ENCODE data around the gene PRKN.

DNA sequence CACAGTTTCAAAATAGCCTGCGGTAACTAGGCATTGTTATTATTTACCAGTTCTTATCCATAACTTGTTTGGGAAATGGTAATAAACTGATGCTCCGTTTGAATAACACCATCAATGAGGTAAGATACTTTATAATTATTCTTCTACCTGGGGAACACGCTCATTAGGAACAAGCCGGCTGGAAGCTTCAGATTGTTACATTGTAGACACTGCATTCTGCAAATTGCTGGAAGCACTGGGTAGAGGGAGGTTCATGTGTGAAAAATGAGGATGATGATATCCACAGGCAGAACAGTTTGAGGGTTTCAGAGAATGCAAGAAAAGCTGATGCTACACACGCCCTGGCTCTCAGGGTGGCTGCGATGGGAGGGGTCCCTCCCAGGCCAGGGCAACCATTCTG lies 893.1 kb downstream of the PRKN start:
- TF ChIP-seq, protein P1, sequence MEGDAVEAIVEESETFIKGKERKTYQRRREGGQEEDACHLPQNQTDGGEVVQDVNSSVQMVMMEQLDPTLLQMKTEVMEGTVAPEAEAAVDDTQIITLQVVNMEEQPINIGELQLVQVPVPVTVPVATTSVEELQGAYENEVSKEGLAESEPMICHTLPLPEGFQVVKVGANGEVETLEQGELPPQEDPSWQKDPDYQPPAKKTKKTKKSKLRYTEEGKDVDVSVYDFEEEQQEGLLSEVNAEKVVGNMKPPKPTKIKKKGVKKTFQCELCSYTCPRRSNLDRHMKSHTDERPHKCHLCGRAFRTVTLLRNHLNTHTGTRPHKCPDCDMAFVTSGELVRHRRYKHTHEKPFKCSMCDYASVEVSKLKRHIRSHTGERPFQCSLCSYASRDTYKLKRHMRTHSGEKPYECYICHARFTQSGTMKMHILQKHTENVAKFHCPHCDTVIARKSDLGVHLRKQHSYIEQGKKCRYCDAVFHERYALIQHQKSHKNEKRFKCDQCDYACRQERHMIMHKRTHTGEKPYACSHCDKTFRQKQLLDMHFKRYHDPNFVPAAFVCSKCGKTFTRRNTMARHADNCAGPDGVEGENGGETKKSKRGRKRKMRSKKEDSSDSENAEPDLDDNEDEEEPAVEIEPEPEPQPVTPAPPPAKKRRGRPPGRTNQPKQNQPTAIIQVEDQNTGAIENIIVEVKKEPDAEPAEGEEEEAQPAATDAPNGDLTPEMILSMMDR (IDR thresholded peaks at IDR 0.05; ENCODE audit: poor library complexity, severe bottlenecking): no peak
- TF ChIP-seq POLR2AphosphoS5 (IDR thresholded peaks at IDR 0.05) (no peak), MXI1 (conservative IDR thresholded peaks at IDR 0.05; ENCODE audit: poor library complexity, severe bottlenecking) (no peak), EZH2 (IDR thresholded peaks at IDR 0.05; ENCODE audit: borderline replicate concordance, insufficient read depth, low read length, poor library complexity, severe bottlenecking) (no peak), RAD21 (conservative IDR thresholded peaks at IDR 0.05) (no peak), EP300 (conservative IDR thresholded peaks at IDR 0.05; ENCODE audit: poor library complexity, severe bottlenecking) (no peak)
- TF ChIP-seq, protein P2, sequence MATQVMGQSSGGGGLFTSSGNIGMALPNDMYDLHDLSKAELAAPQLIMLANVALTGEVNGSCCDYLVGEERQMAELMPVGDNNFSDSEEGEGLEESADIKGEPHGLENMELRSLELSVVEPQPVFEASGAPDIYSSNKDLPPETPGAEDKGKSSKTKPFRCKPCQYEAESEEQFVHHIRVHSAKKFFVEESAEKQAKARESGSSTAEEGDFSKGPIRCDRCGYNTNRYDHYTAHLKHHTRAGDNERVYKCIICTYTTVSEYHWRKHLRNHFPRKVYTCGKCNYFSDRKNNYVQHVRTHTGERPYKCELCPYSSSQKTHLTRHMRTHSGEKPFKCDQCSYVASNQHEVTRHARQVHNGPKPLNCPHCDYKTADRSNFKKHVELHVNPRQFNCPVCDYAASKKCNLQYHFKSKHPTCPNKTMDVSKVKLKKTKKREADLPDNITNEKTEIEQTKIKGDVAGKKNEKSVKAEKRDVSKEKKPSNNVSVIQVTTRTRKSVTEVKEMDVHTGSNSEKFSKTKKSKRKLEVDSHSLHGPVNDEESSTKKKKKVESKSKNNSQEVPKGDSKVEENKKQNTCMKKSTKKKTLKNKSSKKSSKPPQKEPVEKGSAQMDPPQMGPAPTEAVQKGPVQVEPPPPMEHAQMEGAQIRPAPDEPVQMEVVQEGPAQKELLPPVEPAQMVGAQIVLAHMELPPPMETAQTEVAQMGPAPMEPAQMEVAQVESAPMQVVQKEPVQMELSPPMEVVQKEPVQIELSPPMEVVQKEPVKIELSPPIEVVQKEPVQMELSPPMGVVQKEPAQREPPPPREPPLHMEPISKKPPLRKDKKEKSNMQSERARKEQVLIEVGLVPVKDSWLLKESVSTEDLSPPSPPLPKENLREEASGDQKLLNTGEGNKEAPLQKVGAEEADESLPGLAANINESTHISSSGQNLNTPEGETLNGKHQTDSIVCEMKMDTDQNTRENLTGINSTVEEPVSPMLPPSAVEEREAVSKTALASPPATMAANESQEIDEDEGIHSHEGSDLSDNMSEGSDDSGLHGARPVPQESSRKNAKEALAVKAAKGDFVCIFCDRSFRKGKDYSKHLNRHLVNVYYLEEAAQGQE (IDR thresholded peaks at IDR 0.05; ENCODE audit: borderline replicate concordance): no peak

All from neural cell (in vitro differentiated cells).